Astrocyte (in vitro differentiated cells and primary cell): ENCODE measurements around the gene ST14. TPM values are rescaled to one million over a fixed set of nuclear protein-coding genes. Genes with fewer than 3 reads are reported as not detected.

Experiments used
- DNase-seq: peaks from one replicate; pipeline ENCODE4 v3.0.0-alpha.2; 2010; ENCODE audit warnings: low read depth
- FAIRE-seq: peaks from 2 replicates; lab custom pipeline; 2011; peaks lifted over from hg19 to GRCh38; lab: Jason Lieb, UNC
- H2AFZ ChIP-seq: 2 replicates; pipeline ENCODE4 v1.6.0; 2012; ENCODE audit warnings: low read depth, low read length, inconsistent platforms
- H3K27ac ChIP-seq: 2 replicates; pipeline ENCODE4 v1.5.1; 2011; ENCODE audit warnings: low read depth, low read length, inconsistent platforms
- H3K27me3 ChIP-seq: 2 replicates; pipeline ENCODE4 v1.6.0; 2011; ENCODE audit warnings: low read length, inconsistent platforms; ENCODE audit not compliant: insufficient read depth
- H3K36me3 ChIP-seq: 2 replicates; pipeline ENCODE4 v1.5.1; 2011; ENCODE audit warnings: low read length, inconsistent platforms; ENCODE audit not compliant: insufficient read depth
- H3K4me1 ChIP-seq: 2 replicates; pipeline ENCODE4 v1.5.1; 2011; ENCODE audit warnings: low read length, inconsistent platforms; ENCODE audit not compliant: insufficient read depth
- H3K4me2 ChIP-seq: 2 replicates; pipeline ENCODE4 v1.6.0; 2012; ENCODE audit warnings: low read length, inconsistent platforms
- H3K4me3 ChIP-seq: 2 replicates; pipeline ENCODE4 v1.5.1; 2011; ENCODE audit warnings: low read depth, mild to moderate bottlenecking, low read length, inconsistent platforms; ENCODE audit not compliant: insufficient read depth
- H3K79me2 ChIP-seq: 2 replicates; pipeline ENCODE4 v1.6.0; 2012; ENCODE audit warnings: mild to moderate bottlenecking, low read length, inconsistent platforms; ENCODE audit not compliant: insufficient read depth
- H3K9ac ChIP-seq: 2 replicates; pipeline ENCODE4 v1.6.0; 2012; ENCODE audit warnings: mild to moderate bottlenecking, low read length, inconsistent platforms
- H3K9me3 ChIP-seq: 2 replicates; pipeline ENCODE4 v1.5.1; 2012; ENCODE audit warnings: low read depth, mild to moderate bottlenecking, low read length, inconsistent platforms; ENCODE audit not compliant: insufficient read depth
- H4K20me1 ChIP-seq: 2 replicates; pipeline ENCODE4 v1.6.0; 2012; ENCODE audit warnings: low read length, inconsistent platforms; ENCODE audit not compliant: insufficient read depth
- H3K27ac Mint-ChIP-seq: one replicate; pipeline ENCODE4 v1.8.0; 2021; ENCODE audit warnings: mild to moderate bottlenecking, mixed read lengths; ENCODE audit not compliant: unreplicated experiment
- H3K27me3 Mint-ChIP-seq: one replicate; pipeline ENCODE4 v1.8.0; 2021; ENCODE audit warnings: low read depth, mixed read lengths; ENCODE audit not compliant: unreplicated experiment
- H3K36me3 Mint-ChIP-seq: one replicate; pipeline ENCODE4 v1.8.0; 2021; ENCODE audit warnings: low read depth, mixed read lengths; ENCODE audit not compliant: unreplicated experiment
- H3K4me1 Mint-ChIP-seq: one replicate; pipeline ENCODE4 v1.8.0; 2021; ENCODE audit warnings: low read depth, mixed read lengths; ENCODE audit not compliant: unreplicated experiment
- H3K4me3 Mint-ChIP-seq: one replicate; pipeline ENCODE4 v1.8.0; 2021; ENCODE audit warnings: mild to moderate bottlenecking, moderate library complexity, mixed read lengths; ENCODE audit not compliant: unreplicated experiment
- H3K9me3 Mint-ChIP-seq: one replicate; pipeline ENCODE4 v1.8.0; 2021; ENCODE audit warnings: mild to moderate bottlenecking, mixed read lengths; ENCODE audit not compliant: unreplicated experiment
- EZH2 ChIP-seq: IDR thresholded peaks from 2 replicates; pipeline ENCODE4 v1.6.1; 2012; ENCODE audit warnings: mild to moderate bottlenecking, low read length, inconsistent platforms; ENCODE audit not compliant: insufficient read depth
- total RNA-seq: library from RNA; stranded (reverse); gene quantifications from 2 replicates; pipeline ENCODE4 v1.2.1, GENCODE V29; 2021
- TF ChIP-seq, protein P1 (sequence below): IDR thresholded peaks from 2 replicates; pipeline ENCODE4 v1.5.1; 2011; ENCODE audit warnings: low read depth, mild to moderate bottlenecking, inconsistent platforms, low read length, moderate library complexity; ENCODE audit not compliant: insufficient read depth

The ST14 gene
- total RNA-seq, 1 donor from 2014 or later = 4.2 TPM

DNA sequence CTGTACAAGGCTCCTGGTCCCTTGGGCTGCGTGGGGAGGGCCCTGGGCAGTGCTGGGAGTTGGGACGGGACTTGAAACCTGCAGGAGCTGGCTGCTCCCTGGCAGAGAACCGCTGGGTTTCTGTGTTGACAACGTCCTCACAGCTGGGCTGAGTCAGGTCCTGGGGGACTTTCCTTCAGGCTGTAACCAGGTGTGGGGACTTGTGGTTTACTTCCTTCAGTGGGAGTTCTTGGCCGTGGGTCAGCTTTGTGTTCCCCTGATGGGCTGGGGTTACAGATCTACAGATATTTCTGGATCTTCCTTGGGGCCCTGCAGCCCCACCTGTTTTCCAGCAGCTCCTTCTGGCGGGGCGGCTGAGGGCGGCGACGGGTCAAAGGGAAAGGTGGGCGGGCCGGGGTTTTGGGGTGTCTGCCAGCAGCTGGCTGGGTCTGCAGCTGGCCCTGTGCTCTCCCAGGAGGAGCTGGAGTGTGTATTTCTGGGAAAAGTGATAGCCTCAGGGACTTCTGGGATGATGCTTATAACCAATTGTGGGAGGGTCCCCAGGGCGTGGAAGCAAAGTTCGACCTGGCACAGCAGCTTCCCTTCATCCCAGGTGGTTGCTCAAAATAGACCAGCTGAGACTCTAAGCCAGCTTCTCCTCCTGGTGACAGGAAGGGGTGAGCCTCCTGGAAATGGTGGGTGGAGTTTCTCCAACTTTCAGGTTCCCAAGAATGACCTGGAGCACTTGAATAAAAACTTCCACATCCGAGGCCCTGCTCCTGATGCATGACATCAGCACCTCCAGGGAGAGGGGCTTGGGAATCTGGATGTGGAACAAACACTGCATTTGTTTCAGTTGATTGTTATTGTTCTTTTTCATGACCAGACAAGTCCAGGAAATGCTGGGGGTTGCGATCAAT is 19.1 kb downstream of the ST14 start:
- no peaks in the 10 kb centered on the region for H3K4me1 ChIP-seq
- FAIRE-seq = no peak
- no peak overlapping the region for H3K27ac ChIP-seq
- Mint-ChIP-seq H3K4me1 (peaks cover 24% of the 10 kb centered on the region), H3K4me3 (no peak overlapping the region), H3K9me3 (no peaks in the 10 kb centered on the region), H3K36me3 (no peaks in the 10 kb centered on the region), H3K27me3 (peaks cover 1% of the 10 kb centered on the region), H3K27ac (no peak overlapping the region)
- no peak overlapping the region for H3K4me2 ChIP-seq
- H3K79me2 ChIP-seq = no peaks in the 10 kb centered on the region
- H3K27me3 ChIP-seq = peaks cover 5% of the 10 kb centered on the region
- no peak for TF ChIP-seq EZH2
- TF ChIP-seq, protein P1, sequence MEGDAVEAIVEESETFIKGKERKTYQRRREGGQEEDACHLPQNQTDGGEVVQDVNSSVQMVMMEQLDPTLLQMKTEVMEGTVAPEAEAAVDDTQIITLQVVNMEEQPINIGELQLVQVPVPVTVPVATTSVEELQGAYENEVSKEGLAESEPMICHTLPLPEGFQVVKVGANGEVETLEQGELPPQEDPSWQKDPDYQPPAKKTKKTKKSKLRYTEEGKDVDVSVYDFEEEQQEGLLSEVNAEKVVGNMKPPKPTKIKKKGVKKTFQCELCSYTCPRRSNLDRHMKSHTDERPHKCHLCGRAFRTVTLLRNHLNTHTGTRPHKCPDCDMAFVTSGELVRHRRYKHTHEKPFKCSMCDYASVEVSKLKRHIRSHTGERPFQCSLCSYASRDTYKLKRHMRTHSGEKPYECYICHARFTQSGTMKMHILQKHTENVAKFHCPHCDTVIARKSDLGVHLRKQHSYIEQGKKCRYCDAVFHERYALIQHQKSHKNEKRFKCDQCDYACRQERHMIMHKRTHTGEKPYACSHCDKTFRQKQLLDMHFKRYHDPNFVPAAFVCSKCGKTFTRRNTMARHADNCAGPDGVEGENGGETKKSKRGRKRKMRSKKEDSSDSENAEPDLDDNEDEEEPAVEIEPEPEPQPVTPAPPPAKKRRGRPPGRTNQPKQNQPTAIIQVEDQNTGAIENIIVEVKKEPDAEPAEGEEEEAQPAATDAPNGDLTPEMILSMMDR = no peak
- no peak overlapping the region for H2AFZ ChIP-seq
- no peaks in the 10 kb centered on the region for H3K9me3 ChIP-seq
- H3K36me3 ChIP-seq = no peaks in the 10 kb centered on the region
- DNase-seq = no peak
- H4K20me1 ChIP-seq = no peaks in the 10 kb centered on the region
- H3K4me3 ChIP-seq = no peak overlapping the region
- no peak overlapping the region for H3K9ac ChIP-seq

DNA sequence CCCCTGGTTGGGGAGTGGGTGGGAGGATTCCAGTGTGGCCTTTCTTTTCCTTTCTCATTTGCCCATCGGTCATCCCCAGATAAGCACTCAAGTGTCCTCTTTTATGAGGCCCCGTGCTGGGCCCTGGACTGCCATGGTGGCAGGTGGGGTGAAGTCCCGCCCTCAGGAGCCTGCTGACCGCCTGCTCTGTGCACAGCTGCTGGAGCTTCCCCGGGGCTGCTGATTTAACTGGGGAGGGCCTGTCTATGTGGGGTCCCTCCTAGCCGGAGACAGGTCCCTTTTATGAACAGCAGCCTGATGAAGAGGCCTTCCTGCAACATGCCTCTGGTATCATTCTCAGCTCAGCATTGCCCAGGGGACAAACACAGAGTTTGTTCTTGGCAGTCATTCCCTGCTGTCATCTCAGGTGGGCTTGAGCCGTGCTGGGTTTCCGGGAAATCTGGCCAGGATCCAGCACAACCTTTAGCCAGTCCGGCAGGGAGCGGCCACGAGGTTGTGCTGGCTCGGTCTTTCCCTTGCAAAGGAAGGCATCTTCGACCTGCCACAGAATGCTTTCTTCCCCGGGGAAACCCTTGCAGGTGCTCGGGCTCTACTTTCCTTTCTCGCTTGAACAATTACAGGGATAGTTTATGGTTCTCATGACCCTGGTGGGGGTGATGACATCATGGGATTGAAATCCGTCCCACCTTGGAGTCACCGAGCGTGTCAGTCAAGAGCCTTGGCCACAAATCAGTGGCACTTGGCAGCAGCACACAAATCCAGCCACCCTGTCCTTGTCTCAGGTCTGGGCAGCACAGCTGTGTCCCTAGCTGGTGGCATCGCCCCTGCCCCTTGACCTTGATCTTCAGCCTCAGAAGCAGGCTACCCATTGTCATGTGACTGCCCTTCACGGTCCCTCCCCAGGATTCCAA is 20.1 kb downstream of the ST14 start:
- no peak overlapping the region for H3K9ac ChIP-seq

More for the DNA sequence above, 20.1 kb downstream of the ST14 start:
- Mint-ChIP-seq H3K9me3 (no peaks in the 10 kb centered on the region), H3K4me3 (no peak overlapping the region), H3K27ac (no peak overlapping the region), H3K4me1 (peaks cover 24% of the 10 kb centered on the region), H3K36me3 (no peaks in the 10 kb centered on the region), H3K27me3 (peaks cover 2% of the 10 kb centered on the region)
- no peak overlapping the region for H3K4me2 ChIP-seq
- H3K4me1 ChIP-seq = no peaks in the 10 kb centered on the region
- no peaks in the 10 kb centered on the region for H3K36me3 ChIP-seq
- no peak for DNase-seq
- H3K4me3 ChIP-seq = no peak overlapping the region
- no peak overlapping the region for H2AFZ ChIP-seq
- no peak overlapping the region for H3K27ac ChIP-seq
- no peaks in the 10 kb centered on the region for H3K9me3 ChIP-seq
- TF ChIP-seq, protein P1 = no peak
- no peak for TF ChIP-seq EZH2
- H4K20me1 ChIP-seq = no peaks in the 10 kb centered on the region
- FAIRE-seq = no peak
- peaks cover 3% of the 10 kb centered on the region for H3K27me3 ChIP-seq
- H3K79me2 ChIP-seq = no peaks in the 10 kb centered on the region
